Esophagus muscularis mucosa (tissue), 4 donors: Measurements from ENCODE around the gene LMLN.

Experiments
- EP300 ChIP-seq: sonication (generic); formaldehyde crosslinking; IDR thresholded peaks from one replicate; pipeline ENCODE4 v1.6.1; 2017; ENCODE audit warnings: antibody characterized with exemption
- POLR2A ChIP-seq: fragments of 450-650 bp; IDR thresholded peaks from one replicate; pipeline ENCODE4 v1.6.1; 2017; ENCODE audit warnings: antibody characterized with exemption, moderate library complexity, mild to moderate bottlenecking, low read depth
- POLR2AphosphoS5 ChIP-seq, 2 donors: sonication (generic); formaldehyde crosslinking; IDR thresholded peaks; one replicate each; pipeline ENCODE4 v1.6.1; 2017; ENCODE audit warnings: antibody characterized with exemption in 2 of 2
- TF ChIP-seq, protein P1 (sequence below), 3 experiments: fragments of 200-600 bp in 2 of 3; fragments of 450-650 bp in 1 of 3; sonication (generic) in 2 of 3; IDR thresholded peaks; one replicate each; pipeline ENCODE4 v1.5.1; 2017 to 2019; ENCODE audit warnings: antibody characterized with exemption in 3 of 3, mild to moderate bottlenecking in 2 of 3, moderate library complexity in 1 of 3

DNA sequence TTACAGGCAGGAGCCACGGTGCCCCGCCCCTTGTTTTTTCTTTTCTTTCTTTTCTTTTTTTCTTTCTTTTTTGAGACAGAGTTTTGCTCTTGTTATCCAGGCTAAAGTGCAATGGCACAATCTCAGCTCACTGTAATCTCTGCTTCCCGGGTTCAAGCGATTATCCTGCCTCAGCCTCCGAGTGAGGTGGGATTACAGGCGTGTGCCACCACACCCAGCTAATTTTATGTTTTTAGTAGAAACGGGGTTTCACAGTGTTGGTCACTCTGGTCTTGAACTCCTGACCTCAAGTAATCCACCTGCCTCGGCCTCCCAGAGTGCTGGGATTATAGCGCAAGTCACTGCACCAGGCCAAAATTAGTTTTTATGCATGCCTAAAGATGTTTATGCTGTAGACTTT, 7.6 kb upstream of the LMLN start:
- no peak for TF ChIP-seq POLR2A
- TF ChIP-seq, protein P1, sequence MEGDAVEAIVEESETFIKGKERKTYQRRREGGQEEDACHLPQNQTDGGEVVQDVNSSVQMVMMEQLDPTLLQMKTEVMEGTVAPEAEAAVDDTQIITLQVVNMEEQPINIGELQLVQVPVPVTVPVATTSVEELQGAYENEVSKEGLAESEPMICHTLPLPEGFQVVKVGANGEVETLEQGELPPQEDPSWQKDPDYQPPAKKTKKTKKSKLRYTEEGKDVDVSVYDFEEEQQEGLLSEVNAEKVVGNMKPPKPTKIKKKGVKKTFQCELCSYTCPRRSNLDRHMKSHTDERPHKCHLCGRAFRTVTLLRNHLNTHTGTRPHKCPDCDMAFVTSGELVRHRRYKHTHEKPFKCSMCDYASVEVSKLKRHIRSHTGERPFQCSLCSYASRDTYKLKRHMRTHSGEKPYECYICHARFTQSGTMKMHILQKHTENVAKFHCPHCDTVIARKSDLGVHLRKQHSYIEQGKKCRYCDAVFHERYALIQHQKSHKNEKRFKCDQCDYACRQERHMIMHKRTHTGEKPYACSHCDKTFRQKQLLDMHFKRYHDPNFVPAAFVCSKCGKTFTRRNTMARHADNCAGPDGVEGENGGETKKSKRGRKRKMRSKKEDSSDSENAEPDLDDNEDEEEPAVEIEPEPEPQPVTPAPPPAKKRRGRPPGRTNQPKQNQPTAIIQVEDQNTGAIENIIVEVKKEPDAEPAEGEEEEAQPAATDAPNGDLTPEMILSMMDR (IDR thresholded peaks at IDR 0.05), result no peak
- TF ChIP-seq POLR2AphosphoS5 (IDR thresholded peaks at IDR 0.05), result no peak
- no peak for TF ChIP-seq EP300
